GM10248 (cell line): Measurements from ENCODE around the gene AFAP1.

Experiments used
- CTCF ChIA-PET: fragments of 300-600 bp; sonication (Branson Sonifier 250); formaldehyde crosslinking; extraction: SDS; loops from one replicate; lab custom pipeline; 2021; ENCODE audit warnings: antibody characterized with exemption; lab: Yijun Ruan, JAX
- POLR2A ChIA-PET: fragments of 350-650 bp; sonication (Branson Sonifier 250); formaldehyde crosslinking; extraction: SDS; loops from one replicate; lab custom pipeline; 2020; ENCODE audit warnings: antibody characterized with exemption; lab: Yijun Ruan, JAX
- DNase-seq: peaks from one replicate; pipeline ENCODE4 v3.0.0; 2012; ENCODE audit errors: extremely low spot score
- TF ChIP-seq, protein P1 (sequence below): IDR thresholded peaks from 2 replicates; pipeline ENCODE4 v1.5.1; 2012; ENCODE audit warnings: mild to moderate bottlenecking, low read depth; ENCODE audit errors: extremely low read depth, missing control alignments, control extremely low read depth

The AFAP1 gene

DNA sequence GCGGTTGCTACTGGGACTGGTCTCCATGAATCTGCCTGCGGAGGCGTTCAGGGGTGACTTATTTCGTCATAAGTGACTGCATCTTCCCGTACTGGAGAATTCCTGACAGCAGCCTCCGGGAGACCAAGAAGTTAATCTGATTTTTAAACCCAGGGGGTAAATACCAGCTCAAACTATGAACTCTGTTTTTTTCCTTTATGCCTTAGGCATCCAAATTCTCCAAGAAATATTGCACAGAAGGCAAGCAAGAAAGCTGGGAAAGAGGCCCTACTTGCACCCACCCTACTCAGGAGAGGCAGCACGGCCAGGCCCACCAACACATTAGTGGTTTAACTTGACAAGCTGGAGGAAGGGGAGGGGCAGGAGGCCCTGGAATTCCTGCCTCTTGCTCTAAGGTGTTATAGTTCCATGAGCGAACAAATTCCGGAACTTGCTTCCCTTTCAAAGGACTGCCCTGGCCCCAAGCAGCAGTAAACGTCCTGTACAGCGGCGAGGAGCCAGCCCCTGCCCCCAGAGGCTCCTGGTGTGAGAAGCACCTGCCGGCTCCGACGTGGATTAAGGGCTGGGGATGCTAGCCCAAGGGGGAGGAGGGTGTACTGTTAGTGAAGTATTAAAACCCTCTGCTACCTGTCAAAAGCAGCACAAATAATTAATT is 177.2 kb downstream of the AFAP1 start:
- CTCF ChIA-PET: interaction anchor here (0.7 to 30.0 kb wide), 23 partner anchors 8 to 245 kb away, joined by 3 to 547 read pairs (median 5); no protein-coding TSS in a partner anchor
- TF ChIP-seq, protein P1, sequence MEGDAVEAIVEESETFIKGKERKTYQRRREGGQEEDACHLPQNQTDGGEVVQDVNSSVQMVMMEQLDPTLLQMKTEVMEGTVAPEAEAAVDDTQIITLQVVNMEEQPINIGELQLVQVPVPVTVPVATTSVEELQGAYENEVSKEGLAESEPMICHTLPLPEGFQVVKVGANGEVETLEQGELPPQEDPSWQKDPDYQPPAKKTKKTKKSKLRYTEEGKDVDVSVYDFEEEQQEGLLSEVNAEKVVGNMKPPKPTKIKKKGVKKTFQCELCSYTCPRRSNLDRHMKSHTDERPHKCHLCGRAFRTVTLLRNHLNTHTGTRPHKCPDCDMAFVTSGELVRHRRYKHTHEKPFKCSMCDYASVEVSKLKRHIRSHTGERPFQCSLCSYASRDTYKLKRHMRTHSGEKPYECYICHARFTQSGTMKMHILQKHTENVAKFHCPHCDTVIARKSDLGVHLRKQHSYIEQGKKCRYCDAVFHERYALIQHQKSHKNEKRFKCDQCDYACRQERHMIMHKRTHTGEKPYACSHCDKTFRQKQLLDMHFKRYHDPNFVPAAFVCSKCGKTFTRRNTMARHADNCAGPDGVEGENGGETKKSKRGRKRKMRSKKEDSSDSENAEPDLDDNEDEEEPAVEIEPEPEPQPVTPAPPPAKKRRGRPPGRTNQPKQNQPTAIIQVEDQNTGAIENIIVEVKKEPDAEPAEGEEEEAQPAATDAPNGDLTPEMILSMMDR: no peak
- no peak for DNase-seq
- POLR2A ChIA-PET: no interaction called here

DNA sequence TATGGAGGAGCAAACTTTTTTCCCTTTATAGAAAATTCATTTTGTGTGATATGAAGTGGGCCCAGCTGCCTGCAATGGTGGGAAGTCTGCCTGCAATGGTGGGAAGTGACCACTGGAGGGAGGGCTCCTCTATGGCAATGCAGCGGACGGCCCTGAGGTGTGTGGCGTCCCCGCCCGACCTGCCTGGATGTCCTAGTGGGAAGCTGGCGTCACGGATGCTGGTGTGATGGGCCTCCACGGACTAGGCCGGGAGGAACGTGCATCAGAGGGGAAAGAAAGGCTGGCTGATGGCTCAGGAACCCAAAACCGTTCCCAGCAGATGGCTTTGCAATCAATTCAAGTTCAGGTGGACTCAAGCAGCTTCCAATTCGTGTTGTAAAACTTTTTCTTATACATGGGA is 177.9 kb downstream of the AFAP1 start:
- ChIA-PET CTCF (interaction anchor here (0.7 to 30.0 kb wide), 27 partner anchors 9 to 246 kb away, joined by 3 to 547 read pairs (median 4); no protein-coding TSS in a partner anchor), POLR2A (no interaction called here)
- TF ChIP-seq, protein P1: peak; percentile 88
- DNase-seq: peak; percentile 87

DNA sequence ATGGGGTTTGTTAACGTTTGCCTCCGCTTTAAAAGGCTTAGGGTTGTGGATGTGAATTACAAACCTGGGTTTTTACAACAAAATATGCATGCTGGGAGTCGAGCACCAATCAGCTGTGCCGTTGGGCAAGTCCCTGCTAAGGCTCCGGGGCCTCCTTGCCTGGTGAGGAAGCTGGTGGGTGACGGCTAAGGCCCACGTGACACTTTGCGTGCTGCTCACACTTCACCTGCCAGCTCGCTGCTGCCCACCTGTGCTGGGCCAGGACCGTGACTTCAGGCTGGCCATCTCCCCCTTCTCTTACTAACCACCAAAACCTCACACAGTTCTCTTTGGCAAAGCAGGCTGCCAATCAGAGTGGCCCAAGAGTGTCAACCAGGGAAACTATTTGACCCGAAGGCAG is 178.3 kb downstream of the AFAP1 start:
- TF ChIP-seq, protein P1: no peak
- ChIA-PET CTCF (interaction anchor here (0.8 to 30.0 kb wide), 24 partner anchors 8 to 246 kb away, joined by 3 to 547 read pairs (median 4); no protein-coding TSS in a partner anchor), POLR2A (no interaction called here)
- no peak for DNase-seq

DNA sequence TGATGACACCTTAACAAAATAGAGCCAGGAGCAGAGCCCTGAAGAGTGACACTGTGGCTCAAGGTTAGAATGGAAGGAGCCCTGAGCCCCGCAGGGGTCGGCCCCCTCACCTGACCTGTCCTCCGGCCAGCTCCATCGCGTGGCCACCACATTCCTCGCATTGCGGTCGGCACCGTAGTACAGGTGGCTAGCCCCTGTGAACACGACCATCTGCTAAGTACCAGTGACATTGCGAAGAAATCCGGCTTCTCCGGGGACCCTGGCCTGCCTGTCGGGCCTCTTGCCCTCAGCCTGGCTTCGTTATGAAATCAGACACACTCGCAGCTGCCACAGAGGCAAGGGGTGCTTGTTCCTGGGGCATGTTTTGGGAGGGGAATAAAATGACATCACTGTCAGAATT is 179.0 kb downstream of the AFAP1 start:
- ChIA-PET POLR2A (no interaction called here), CTCF (interaction anchor here (0.8 to 30.0 kb wide), 15 partner anchors 8 to 247 kb away, joined by 3 to 547 read pairs (median 9); no protein-coding TSS in a partner anchor)
- DNase-seq: no peak
- TF ChIP-seq, protein P1: no peak

DNA sequence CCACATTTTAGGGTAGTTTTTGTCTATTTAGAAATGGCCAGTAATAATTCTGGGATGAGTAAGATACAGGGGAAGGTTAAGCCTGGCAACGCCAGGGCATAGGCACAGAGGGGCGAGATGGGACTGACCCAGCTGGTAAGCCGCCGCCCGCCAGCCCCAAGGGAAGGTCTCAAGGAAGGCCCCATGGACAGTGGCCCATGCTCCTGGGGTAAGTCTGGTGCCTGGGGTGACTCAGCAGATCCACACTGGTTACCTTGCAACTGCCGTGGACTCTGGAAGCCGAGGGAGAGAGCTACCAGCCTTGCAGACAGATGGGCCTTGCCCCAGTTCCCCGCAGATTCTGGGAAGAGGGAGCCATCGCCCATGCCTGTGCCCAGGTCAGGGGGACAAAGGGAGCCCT is 179.4 kb downstream of the AFAP1 start:
- DNase-seq: no peak
- ChIA-PET CTCF (interaction anchor here (1.0 to 30.0 kb wide), 8 partner anchors 8 to 227 kb away, joined by 3 to 547 read pairs (median 12); no protein-coding TSS in a partner anchor), POLR2A (no interaction called here)
- TF ChIP-seq, protein P1: no peak

DNA sequence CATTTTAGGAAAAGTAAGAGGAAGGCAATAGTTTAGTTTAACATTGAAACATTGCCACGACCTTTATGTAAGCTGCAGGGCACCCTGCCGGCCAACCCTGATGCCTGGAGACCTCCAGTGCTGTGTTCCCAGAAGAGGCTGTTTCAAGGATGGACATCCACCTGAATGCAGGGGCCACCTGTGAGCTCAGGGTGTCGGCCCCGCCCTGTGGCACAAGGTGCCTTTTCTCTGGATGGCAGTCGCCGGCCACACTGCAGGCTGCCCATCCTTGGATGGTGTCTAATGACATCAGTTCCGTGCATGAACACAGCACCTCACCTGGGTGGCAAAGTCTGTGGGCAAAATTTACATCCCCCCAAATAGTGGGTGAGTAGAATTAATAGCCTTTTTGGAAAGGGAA is 180.0 kb downstream of the AFAP1 start:
- DNase-seq: no peak
- TF ChIP-seq, protein P1: no peak
- ChIA-PET POLR2A (no interaction called here), CTCF (interaction anchor here (1.0 to 30.0 kb wide), 7 partner anchors 9 to 227 kb away, joined by 3 to 547 read pairs (median 6); no protein-coding TSS in a partner anchor)
